Astrocyte of the cerebellum (primary cell): ENCODE measurements around the gene GPR22.

Experiments
- DNase-seq: peaks from one replicate; pipeline ENCODE4 v3.0.0-alpha.2; 2011; ENCODE audit warnings: low read depth
- H3K4me3 ChIP-seq: 2 replicates; pipeline ENCODE4 v1.5.1; 2011; ENCODE audit warnings: mild to moderate bottlenecking, low read depth, low read length, moderate library complexity
- CTCF ChIP-seq: IDR thresholded peaks from 2 replicates; pipeline ENCODE4 v1.5.1; 2012; ENCODE audit warnings: low read length, low read depth, moderate library complexity, mild to moderate bottlenecking; ENCODE audit errors: missing control alignments
- in situ Hi-C: cut with HindIII; loops from 2 replicates; pipeline ENCODE4 v1.10.0; 2017; ENCODE audit warnings: low sequenced_read_pairs

GPR22 gene

GRCh38 chr7:107469929-107470328 is at the start of gene GPR22:
Gene GPR22 (plus strand): TSS chr7:107470057. CDS start chr7:107474061, 4,004 bp downstream.
- no peak for TF ChIP-seq CTCF
- H3K4me3 ChIP-seq, result no peak within 1 kb of the TSS
- in situ Hi-C loops, result loop anchor here (10.0 kb wide), 2 partner anchors 65 to 95 kb away; partner anchors contain the start of genes COG5 and DUS4L
- DNase-seq, result no peak

- H3K4me3 ChIP-seq, result no peak overlapping the region
- no peak for TF ChIP-seq CTCF
- in situ Hi-C loops, result no loop called here
- DNase-seq, result no peak
These were observed 42.4 kb upstream of the GPR22 start for GRCh38 chr7:107427462-107427861.

GRCh38 chr7:107428642-107429041 is 41.2 kb upstream of the GPR22 start:
- in situ Hi-C loops, result no loop called here

GRCh38 chr7:107430057-107430456 is 39.8 kb upstream of the GPR22 start:
- H3K4me3 ChIP-seq, result no peak overlapping the region
- in situ Hi-C loops, result no loop called here
- no peak for TF ChIP-seq CTCF
- DNase-seq, result no peak

More at GRCh38 chr7:107428642-107429041, 41.2 kb upstream of the GPR22 start:
- no peak for DNase-seq
- no peak for TF ChIP-seq CTCF
- no peak overlapping the region for H3K4me3 ChIP-seq

GRCh38 chr7:107432261-107432660 is 37.6 kb upstream of the GPR22 start:
- no peak for TF ChIP-seq CTCF
- in situ Hi-C loops, result no loop called here
- DNase-seq, result no peak
- H3K4me3 ChIP-seq, result no peak overlapping the region

DNA sequence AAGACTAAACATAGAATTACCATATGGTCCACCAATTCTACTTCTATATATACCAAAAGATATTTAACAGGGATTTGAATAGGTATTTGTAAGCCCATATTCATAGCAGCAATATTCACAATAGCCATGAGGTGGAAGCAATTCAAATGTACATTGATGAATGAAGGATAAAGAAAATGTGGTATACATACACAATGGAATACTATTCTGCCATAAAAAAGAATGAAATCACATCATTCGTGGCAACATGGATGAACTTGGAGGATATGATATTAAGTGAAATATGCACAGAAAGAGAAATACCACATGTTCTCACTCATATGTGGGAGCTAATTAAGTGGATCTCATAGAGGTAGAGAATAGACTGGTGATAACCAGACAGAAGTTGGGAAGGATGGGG is 34.1 kb upstream of the GPR22 start:
- DNase-seq, result no peak
- in situ Hi-C loops, result no loop called here
- no peak overlapping the region for H3K4me3 ChIP-seq
- TF ChIP-seq CTCF, result no peak

DNA sequence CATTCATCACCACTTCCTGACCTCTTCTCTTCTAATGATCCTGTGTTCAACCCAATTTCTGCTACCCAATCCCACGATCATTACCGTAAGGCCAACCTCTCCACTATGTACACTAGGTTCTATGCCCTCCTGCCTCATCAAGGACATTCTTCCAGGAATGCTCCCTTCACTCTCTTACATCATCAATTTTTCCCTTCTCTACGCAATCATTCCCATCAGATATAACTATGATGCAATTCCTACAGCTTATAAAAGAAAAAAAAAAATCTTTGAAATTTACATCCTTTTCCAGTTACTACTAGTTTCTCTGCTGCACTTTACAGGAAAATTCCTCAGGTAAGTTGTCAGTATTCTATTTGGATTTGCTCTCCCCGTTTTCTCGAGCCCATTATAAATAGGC is 30.8 kb upstream of the GPR22 start:
- TF ChIP-seq CTCF, result no peak
- no peak for DNase-seq

More for the DNA sequence above, 30.8 kb upstream of the GPR22 start:
- in situ Hi-C loops, result no loop called here
- no peak overlapping the region for H3K4me3 ChIP-seq
